GM12878 (cell line): ENCODE data around the gene USE1. TPM values are rescaled to one million over a fixed set of nuclear protein-coding genes. Genes with fewer than 3 reads are reported as not detected.

Experiments
- ATF2 ChIP-seq: IDR thresholded peaks from 2 replicates; pipeline ENCODE4 v1.6.1; 2012; ENCODE audit warnings: low read length, inconsistent platforms
- CUX1 ChIP-seq: IDR thresholded peaks from 2 replicates; pipeline ENCODE4 v1.6.1; 2012; ENCODE audit warnings: improper control_type of control experiment, low read depth, low read length; ENCODE audit not compliant: insufficient replicate concordance
- DPF2 ChIP-seq: fragments of 450-650 bp; IDR thresholded peaks from 2 replicates; pipeline ENCODE4 v1.6.1; 2017; ENCODE audit warnings: mild to moderate bottlenecking
- JUND ChIP-seq: IDR thresholded peaks from 2 replicates; pipeline ENCODE4 v1.6.1; 2012; ENCODE audit warnings: low read depth, mild to moderate bottlenecking, low read length, improper control_type of control experiment, moderate library complexity
- MXI1 ChIP-seq: fragments of 150-350 bp; IDR thresholded peaks from 2 replicates; pipeline ENCODE4 v1.6.1; 2011; ENCODE audit warnings: low read depth, mild to moderate bottlenecking, inconsistent platforms, low read length, improper control_type of control experiment
- PBX3 ChIP-seq: IDR thresholded peaks from 2 replicates; pipeline ENCODE4 v1.6.1; 2011; ENCODE audit warnings: mild to moderate bottlenecking, low read depth, low read length, moderate library complexity; ENCODE audit not compliant: insufficient replicate concordance
- STAT3 ChIP-seq: IDR thresholded peaks from 2 replicates; pipeline ENCODE4 v1.6.1; 2011; ENCODE audit warnings: low read depth, low read length, improper control_type of control experiment
- polyA plus RNA-seq, 11 experiments: library from polyadenylated mRNA; depleted of rRNA in 4 of 11; unstranded in 6 of 11; stranded (reverse) in 5 of 11; fragments of >200 nt; fragmentation: Nextera tagmentation in 4 of 11; fragmentation: Illumina TruSeq in 1 of 11; extraction: Ambion mirVana in 4 of 11; extraction: Trizol in 1 of 11; gene quantifications; 1 replicate in 1 of 11; 2 replicates in 10 of 11; pipeline versions ENCODE4 v1.2.1 to v1.2.3, GENCODE V29; 2011 to 2016; ENCODE audit warnings: inconsistent platforms in 2 of 11, missing spikeins in 2 of 11, low read depth in 1 of 11
- total RNA-seq, 4 experiments: library from RNA; depleted of rRNA in 3 of 4; stranded (reverse); fragments of >200 nt in 3 of 4; fragmentation: Illumina TruSeq in 1 of 4; extraction: Trizol in 1 of 4; gene quantifications; 2 replicates each; pipeline versions ENCODE4 v1.2.1 to v1.2.3, GENCODE V29; 2013 to 2021

USE1 gene
- total and polyA plus RNA-seq, 10 of the 15 experiments (the other 5 are each of a cell fraction or from before 2014, with no cell fraction given), result 9.7 to 24.0 (median 16.1) TPM

GRCh38 chr19:17246681-17247425, 31.7 kb downstream of the USE1 start (continued):
- TF ChIP-seq CUX1 (no peak), JUND (no peak), PBX3 (no peak), DPF2 (no peak), STAT3 (no peak), ATF2 (no peak), MXI1 (no peak)
